Non-pigmented ciliary epithelial cell (primary cell): ENCODE results near the gene LIFR.
"Not testable (repeated sequence)": the region's sequence is repeated elsewhere in the genome, so short reads cannot be mapped to it uniquely, and the experiment has no call there.

ENCODE experiments used
- DNase-seq: peaks from one replicate; pipeline ENCODE4 v3.0.0-alpha.2; 2010; ENCODE audit warnings: low read depth

The LIFR gene, protein sequence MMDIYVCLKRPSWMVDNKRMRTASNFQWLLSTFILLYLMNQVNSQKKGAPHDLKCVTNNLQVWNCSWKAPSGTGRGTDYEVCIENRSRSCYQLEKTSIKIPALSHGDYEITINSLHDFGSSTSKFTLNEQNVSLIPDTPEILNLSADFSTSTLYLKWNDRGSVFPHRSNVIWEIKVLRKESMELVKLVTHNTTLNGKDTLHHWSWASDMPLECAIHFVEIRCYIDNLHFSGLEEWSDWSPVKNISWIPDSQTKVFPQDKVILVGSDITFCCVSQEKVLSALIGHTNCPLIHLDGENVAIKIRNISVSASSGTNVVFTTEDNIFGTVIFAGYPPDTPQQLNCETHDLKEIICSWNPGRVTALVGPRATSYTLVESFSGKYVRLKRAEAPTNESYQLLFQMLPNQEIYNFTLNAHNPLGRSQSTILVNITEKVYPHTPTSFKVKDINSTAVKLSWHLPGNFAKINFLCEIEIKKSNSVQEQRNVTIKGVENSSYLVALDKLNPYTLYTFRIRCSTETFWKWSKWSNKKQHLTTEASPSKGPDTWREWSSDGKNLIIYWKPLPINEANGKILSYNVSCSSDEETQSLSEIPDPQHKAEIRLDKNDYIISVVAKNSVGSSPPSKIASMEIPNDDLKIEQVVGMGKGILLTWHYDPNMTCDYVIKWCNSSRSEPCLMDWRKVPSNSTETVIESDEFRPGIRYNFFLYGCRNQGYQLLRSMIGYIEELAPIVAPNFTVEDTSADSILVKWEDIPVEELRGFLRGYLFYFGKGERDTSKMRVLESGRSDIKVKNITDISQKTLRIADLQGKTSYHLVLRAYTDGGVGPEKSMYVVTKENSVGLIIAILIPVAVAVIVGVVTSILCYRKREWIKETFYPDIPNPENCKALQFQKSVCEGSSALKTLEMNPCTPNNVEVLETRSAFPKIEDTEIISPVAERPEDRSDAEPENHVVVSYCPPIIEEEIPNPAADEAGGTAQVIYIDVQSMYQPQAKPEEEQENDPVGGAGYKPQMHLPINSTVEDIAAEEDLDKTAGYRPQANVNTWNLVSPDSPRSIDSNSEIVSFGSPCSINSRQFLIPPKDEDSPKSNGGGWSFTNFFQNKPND

DNA sequence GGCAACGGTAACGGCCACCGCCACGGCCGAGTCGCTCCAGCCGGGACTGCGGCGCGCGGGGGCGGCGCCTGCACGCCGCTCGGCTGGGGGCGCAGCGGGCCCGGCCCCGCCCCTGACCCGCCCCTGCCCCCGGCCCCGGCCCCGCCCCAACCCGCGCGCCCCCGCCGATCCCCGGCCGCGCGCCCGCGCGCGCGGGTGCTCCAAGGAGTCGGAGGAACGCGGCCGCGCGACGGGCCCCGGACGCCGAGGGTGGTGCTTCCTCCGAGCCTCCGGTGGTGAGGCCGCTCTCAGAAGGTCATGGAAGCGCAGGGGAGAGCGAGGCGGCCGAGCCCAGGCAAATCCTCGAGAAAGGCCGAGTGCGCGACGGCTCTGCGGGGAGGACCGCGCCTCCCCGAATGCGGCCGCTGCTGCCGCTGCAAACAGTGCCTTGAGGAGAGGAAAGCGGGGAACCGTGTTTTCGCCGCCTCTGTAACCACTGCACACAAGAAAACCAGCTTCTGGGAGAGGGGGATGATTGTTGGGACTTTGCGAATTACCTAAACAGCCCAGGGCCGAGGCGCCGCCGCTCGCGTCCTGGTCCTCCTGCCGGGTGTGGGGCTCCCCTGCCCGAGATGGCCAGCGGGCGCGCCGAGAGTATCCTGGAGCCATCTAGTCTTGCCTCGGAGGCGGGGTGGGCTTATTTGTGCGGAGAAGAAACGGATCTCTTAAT, at the start of gene LIFR:
Gene LIFR (minus strand): TSS at position 48 of the 709 bp plus-strand sequence. CDS start 25,999 bp downstream, outside the sequence.
- peak; percentile 26 for DNase-seq

DNA sequence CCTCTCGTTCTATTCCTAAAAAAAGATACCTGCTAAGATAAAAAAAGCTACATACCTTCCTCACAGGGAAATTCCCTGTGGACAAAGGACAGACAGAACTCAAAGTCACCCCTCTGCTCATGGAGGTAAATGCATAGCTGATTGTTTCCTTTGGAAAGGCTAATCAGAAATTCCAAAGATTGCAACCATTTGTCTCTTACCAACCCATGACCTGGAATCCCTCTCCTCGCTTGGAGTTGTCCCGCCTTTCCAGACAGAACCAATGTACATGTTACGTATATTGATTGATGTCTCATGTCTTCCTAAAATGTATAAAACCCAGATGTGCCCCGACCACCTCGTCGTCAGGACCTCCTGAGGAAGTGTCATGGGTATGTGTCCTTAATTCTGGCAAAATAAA, 49.2 kb upstream of the LIFR start:
- no peak for DNase-seq

DNA sequence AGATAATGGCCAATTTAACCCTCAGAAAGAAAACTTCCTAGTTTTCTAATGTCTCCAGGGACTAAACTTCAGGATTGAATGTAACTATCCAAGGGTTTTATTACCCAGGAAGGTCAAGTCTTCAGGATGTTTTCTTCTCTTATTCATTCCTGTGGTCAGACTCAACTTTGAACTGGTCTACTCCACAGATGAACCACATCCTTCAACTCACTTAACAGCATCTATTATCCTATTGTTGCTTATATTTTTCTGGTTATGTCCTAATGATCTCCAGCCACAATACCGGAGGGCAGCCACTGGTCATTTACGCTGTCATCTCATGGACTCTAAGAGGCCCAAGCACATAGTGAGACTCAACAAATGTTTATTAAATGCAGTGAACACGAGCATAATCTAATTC, 47.2 kb upstream of the LIFR start:
- DNase-seq, result no peak

DNA sequence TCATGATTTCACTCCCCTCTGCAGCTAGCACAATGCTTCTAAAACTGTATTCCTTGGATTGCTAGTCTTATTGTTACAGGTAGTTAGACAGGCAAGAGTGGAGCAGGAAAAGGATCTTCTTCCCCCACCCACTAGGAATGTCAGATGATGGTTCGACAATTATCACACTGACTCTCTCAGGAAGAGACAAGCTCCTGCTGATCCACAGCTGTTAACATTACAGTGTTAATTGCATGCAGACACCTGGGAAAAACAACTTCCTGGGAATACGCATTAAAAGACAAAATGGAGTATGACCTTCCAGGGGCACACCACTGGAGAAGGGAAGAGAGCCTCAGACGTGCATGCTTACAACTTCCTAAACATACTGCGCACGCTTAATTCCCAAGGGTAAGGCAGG, 46.2 kb upstream of the LIFR start:
- no peak for DNase-seq

DNA sequence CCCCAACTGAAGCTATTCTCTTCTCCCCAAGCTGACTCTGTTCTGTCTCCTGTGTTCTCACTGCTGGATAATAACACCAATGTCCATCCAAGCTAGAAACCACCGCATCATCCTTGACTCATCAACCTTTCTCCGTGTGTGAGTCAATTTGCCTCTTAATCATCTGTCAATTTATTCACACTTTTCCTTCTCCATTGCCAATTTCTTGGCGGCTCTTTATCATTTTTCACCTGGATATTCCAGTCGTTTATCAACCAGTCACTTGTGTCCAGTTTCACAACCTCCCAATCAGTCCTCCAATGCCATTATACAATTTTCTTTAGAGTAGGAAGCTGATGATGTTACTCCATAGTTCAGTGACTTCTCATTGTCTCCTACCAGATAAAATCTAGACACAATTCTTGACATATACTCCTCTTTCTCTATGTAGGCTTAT, 45.4 kb upstream of the LIFR start:
- peak; percentile 38 for DNase-seq

DNA sequence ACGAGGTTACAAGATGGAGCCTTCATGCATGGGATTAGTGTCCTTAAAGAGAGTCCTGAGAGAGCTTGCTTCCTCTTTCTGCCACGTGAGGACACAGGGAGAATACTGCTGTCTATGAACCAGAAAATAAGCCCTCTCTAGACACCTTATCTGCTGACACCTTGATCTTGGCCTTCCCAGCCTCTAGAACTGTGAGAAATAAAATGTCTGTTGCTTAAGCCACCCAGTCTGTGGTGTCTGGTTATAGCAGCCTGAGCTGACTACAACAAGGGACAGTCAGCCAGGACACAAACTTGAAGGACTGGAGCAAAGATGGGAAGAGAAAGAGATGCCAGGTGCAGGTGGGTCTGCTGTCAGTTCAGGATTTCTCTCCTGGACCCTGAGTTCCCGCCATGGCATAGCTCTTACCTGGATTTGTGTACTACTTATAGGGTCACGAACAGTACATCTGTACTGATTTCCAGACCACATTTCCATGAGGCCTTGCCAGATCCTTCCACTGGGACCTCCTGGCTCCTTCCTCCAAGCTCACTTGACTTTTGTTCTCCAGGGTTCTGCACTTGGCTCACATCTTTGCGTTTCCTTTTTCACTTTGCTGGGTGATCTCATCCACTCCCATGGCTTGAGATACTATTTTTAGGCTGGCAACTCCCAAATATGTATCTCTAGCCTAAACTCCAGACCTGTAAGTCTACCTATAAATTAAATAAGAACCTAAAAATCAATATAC, 44.9 kb upstream of the LIFR start:
- no peak for DNase-seq

DNA sequence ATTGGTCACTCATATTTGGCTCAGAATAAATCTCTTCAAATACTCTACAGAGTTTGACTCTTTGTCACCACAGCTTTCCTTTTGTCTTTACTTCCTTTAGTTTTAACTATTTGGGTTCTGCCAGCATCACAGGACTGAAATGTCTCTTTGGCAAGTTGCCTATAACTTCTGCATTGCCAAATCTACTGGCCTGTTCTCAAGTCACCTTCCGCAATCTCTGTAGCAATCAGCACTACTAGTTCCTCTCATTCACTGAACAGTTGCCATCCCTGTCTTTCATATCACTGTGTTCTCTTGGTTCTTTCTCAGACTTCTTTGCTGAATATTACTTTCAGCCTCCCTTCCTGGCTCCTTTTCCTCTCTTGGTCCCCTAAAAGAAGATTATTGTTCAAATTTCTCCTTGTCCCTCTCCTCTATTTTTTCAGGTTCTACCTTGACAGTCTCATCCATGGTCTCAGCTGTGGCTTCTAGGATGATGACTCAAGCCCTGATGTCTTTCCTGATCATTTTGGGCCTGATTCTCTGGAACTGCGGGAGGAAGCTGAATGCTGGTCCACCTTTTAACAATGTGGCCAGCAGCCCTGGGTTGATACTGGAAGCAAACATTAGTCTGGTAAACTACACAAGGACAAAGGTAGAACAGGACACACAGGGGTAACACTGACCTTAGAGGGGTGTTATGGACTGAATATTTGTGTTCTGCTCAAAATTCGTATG, 44.0 kb upstream of the LIFR start:
- no peak for DNase-seq

DNA sequence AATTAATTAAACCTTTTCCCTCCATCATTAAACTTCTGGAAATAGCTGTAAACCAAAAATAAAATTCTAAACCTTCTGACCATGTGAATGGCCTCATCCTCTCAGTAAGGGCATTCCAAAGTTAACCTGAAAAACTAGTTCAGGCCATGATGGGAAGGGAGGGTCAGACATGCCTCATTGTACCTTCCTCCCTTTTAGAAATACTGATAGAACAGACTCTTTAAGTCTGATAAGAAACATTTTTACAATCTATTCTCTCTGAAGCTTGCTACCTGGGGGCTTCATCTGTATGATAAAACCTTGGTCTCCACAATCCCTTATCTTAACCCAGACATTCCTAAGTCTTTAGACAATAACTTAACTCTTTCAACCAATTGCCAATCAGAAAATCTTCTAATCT, 43.3 kb upstream of the LIFR start:
- not testable (repeated sequence) for DNase-seq

DNA sequence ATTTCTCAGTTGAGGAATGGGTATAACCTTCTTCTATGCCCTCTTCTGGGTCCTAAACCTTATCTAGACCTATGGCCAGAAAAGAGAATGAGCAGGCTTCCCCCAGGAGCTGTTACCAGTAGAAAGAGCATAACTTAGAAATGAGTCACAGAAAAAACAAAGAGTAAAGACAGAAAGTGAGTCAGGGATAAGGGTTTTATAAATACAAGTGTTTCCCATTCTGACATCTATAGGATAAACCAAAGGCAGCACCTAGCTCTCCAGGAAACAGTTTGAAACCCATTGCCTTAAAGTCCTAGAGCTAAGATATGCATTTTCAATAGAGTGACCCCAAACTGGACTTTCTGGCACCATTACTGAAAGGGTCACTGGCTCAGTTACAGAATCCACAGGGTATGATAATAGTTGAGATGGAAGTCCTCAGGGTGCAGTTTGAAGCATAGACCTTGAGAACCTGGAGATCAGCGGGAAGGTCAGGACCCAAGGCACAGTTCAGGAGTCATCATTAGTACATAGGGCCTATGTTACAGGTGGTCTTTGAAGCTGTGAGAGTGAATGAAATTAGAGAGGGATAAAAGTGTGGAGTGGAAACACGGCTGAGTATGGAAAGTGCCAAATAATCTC, 42.7 kb upstream of the LIFR start:
- DNase-seq, result peak; percentile 55

DNA sequence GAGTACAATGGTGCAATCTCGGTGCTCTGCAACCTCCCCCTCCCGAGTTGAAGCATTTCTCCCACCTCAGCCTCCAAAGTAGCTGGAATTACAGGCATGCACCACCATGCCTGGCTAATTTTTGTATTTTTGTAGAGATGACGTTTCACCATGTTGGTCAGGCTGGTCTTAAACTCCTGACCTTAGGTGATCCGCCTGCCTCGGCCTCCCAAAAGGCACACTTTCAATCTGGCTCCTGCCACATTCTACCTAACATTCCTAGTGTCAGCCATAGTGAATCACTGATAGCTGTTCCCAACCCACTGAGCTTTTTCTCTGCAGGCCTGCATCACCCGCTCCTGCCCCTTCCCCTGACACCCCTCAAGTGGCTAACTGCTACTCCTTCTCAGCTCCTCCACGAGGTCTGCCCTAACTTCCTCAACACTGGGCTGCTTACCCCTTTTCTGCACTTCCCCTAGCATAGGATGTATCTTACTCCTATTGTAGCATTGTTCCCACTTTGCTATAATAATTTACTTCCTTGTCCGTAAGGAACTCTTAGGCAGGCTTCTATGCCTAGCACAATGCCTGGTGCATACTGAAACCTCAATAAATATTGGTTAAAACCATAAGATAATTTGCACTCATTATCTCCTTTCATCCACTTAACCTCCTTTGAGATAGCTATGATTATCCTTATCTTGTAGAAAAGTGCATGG, 42.0 kb upstream of the LIFR start:
- no peak for DNase-seq

DNA sequence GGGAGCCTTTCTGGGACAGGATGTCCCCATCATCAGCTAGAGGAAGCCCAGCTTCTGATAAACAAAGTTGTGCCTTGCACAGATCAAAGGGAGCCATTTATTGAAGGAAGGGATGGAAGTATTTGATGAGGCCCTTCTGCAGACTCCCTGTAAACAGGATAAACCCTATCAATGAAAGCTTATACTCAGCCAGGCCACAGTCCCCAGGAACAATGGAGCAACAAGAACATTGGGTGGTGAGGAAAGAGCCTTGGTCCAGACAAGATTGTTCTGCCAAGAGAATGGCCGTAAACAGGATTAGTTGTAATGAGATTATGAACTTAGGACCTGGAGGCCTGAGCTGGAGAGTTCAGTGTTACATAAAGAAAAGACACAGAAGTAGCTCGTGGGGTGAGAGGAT, 40.5 kb upstream of the LIFR start:
- DNase-seq, result no peak

DNA sequence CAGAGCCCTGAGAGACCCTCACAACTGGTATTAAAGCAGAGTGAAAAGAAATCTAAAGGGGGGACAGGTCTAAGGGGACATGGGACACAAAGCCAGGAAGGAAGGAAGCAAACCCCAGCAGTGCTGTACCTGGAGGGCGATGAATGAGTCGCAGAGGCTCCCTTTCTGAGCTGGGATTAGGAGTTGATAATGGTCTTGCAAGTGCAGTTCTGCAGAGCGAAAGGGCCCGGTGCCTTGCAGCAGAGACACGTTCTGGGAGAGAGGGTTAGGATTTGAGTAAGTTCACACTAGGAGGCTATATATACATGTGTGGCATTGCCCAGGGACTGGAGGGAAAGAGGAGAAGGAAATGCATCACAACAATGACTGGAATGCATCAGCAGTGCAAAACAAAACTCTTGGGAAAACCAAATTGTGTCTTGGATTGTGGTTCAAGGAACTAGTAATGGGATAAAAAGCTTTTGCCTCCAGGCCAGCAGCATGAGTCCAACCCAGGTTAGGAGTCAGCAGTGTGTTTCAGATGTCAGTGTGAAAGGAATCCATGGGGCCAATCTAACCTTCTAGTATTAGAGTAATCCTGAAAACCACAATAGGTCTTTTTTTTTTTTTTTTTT, 38.8 kb upstream of the LIFR start:
- peak; percentile 40 for DNase-seq

DNA sequence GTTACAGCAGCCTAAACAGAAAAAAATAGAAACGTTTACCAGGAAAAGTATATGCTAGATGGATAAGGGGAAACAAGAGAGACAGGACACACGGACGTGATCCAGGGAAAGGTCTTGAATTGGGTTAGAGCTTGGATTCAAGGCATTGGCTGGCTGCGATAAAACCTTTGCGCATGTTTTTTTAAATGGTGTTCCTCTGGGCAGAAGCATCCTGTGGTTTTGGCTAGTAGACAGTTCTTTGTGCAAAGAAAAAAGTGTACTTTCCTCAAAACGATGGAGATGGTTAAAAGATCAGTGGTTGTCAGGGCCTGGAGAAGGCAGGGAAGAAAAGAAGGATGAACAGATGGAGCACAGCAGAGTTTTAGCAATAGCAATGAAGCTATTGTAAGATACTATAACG, 37.5 kb upstream of the LIFR start:
- no peak for DNase-seq

DNA sequence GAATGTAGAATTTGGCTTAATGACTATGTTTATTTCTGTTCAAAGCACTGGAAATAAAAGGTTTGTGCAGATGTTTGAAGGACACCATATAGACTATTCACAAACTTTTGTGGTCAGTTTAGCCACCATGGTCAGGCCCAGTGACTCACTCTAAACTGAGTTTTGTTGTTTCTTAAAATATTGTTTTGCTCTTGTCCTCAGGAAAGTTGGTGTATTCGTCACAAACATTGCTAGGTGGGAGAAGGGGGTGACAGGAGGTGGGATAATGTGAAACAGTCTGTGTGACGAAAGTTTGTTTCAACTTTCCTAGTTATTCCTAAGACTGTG, 35.0 kb upstream of the LIFR start:
- no peak for DNase-seq

DNA sequence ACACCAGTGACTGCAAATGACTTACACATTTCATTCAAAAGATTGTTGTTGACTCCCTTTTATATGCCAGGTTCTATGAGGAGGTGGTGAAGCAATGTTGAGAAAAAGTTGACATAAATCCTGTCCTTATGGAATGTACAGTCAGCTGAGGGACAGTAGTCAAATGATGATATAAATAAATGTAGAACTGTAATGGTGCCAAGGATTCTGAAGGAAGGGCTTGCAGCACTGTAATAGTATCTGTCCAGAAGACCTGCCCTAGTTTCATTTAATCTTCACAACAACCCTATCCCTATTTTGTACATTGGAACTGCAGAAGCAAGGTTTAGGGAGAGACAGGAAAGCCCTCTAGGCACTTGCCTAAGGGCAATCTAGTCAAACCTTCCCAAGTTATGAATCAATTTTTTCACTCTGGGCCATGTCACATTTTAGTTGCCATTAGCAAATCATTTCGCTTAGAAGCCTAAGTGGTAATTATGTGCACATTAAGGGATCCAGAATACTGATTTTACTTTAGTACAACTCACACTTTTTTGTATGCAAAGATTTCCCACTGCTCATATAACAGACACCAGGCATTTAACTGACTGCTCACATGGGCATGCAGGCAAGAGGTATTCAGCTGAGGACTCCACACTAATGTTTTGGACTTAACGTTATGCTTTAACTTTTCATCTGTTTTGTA, 34.5 kb upstream of the LIFR start:
- DNase-seq, result no peak

DNA sequence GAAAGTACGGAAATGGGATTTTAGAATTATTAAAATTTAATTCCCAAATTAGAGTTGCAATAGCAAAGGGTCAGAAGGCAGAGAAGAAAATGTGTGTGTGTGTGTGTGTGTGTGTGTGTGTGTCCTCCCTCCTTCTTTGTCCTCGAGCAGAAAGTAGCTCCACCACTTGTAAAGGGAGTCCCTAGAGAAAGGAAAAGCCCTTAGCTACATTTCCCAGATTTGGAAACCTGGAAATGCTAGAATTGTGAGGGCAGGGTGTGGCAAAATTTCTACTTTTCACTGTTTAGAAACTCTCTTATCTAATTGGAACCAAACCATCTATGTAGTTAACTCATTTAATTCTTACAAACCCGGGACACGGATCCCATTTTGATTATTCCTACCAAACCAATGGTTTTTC, 33.2 kb upstream of the LIFR start:
- no peak for DNase-seq

DNA sequence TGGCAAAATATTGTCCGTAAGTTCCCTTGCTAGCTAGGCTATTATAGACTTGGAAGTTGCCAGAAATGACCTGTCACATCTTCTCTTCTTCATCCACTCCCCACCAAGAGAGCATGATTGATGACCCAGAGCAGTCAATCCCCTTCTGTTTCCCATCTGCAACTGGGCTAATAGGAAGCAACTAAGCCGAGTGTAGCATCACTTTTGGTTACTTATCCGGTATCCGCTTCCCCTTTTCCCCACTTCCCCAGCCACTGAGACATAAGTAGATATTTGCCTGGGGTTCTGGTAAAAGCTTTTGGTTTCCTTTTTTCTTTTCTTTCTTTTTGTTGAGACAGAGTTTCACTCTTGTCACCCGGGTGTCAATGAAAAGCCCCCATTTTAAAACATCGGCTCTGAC, 29.4 kb upstream of the LIFR start:
- DNase-seq, result no peak

DNA sequence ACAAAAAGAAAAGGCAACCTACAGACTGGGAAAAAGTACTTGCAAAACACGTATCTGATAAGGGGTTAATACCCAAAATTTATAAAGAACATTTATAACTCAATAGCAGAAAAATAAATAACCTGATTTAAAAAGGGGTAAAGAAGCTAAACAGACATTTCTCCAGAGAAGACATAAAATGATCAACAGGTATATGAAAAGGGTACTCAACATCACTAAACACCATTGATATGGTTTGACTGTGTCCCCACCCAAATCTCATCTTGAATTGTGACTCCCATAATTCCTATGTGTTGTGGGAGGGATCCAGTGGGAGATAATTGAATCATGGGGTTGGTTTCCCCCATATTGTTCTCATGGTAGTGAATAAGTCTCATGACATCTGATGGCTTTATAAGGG, 27.1 kb upstream of the LIFR start:
- no peak for DNase-seq

DNA sequence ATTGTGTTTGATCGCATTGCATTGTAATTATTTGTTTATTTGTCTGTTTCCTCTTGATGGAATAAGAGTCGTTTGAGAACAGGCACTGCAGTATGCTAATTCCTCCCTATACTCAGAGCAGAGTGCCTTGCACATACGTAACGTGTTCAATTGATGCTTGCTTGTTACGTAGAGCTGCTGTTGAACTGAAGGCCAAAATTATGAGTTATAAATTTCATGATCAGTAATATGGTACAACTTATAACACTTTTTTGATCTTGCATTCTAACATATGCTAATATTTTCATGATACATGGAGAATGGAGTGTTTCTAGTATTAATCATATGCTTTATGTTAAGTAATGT, 26.5 kb upstream of the LIFR start:
- DNase-seq, result no peak
